Activated T-cell treated with anti-CD3 and anti-CD28 coated beads, Interleukin-2, amount 50 U/mL, for 72 hours (primary cell): ENCODE results near the gene PPM1L. TPM values are rescaled to one million over a fixed set of nuclear protein-coding genes. Genes with fewer than 3 reads are reported as not detected.
A peak's percentile ranks its signal among the peaks of the same experiment; 100 is the strongest.

Experiments used
- ATAC-seq, 2 donors: fragments of 150-1000 bp; cut with Tn5 transposase; replicated peaks in 1 of 2; 2 replicates each; pipeline ENCODE4 v1.10.0; 2021; ENCODE audit warnings: moderate library complexity in 2 of 2, mild to moderate bottlenecking in 1 of 2
- DNase-seq, 2 donors: peaks; one replicate each; pipeline ENCODE4 v3.0.0; 2021 to 2022; ENCODE audit warnings: mixed read lengths in 1 of 2
- H3K27ac Mint-ChIP-seq: one replicate; pipeline ENCODE4 v1.8.0; 2022; ENCODE audit warnings: mild to moderate bottlenecking, moderate library complexity, mixed read lengths
- H3K27me3 Mint-ChIP-seq: one replicate; pipeline ENCODE4 v1.8.0; 2022; ENCODE audit warnings: low read depth, mixed read lengths
- H3K36me3 Mint-ChIP-seq, 2 donors: one replicate each; pipeline ENCODE4 v1.8.0; 2022; ENCODE audit warnings: mixed read lengths in 2 of 2, mild to moderate bottlenecking in 1 of 2; ENCODE audit not compliant: insufficient read depth in 2 of 2
- H3K4me1 Mint-ChIP-seq: one replicate; pipeline ENCODE4 v1.8.0; 2022; ENCODE audit warnings: low read depth, mixed read lengths
- H3K4me3 Mint-ChIP-seq, 2 donors: one replicate each; pipeline ENCODE4 v1.8.0; 2022; ENCODE audit warnings: mild to moderate bottlenecking in 2 of 2, mixed read lengths in 2 of 2, moderate library complexity in 2 of 2
- H3K9me3 Mint-ChIP-seq, 2 donors: one replicate each; pipeline ENCODE4 v1.8.0; 2022; ENCODE audit warnings: mixed read lengths in 2 of 2
- total RNA-seq, 2 donors: library from RNA; stranded (reverse); gene quantifications; one replicate each; pipeline ENCODE4 v1.2.3, GENCODE V29; 2022

PPM1L gene
- total RNA-seq, 2 donors from 2014 or later = 6.4 to 7.8 TPM

DNA sequence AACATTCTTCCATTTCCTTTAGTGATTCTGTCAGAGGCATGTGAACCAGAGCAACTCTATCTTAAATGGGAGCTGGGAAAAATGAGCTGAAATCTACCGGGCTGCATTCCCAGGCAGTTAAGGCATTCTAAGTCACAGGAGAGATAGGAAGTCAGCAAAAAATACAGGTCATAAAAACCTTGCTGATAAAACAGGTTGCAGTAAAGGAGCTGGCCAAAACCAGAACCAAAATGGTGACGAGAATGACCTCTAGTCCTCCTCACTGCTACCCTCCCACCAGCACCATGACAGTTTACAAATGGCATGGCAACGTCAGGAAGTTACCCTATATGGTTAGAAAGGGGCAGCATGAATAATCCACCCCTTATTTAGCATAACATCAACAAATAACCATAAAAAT is 282.7 kb downstream of the PPM1L start:
- no peak for ATAC-seq
- Mint-ChIP-seq H3K27me3 (no peaks in the 10 kb centered on the region), H3K36me3 (peaks cover 0 to 2% of the 10 kb centered on the region in 2 donors), H3K9me3 (peaks cover 0 to 3% of the 10 kb centered on the region in 2 donors), H3K4me1 (peaks cover 18% of the 10 kb centered on the region), H3K4me3 (no peak overlapping the region), H3K27ac (no peak overlapping the region)
- no peak for DNase-seq

DNA sequence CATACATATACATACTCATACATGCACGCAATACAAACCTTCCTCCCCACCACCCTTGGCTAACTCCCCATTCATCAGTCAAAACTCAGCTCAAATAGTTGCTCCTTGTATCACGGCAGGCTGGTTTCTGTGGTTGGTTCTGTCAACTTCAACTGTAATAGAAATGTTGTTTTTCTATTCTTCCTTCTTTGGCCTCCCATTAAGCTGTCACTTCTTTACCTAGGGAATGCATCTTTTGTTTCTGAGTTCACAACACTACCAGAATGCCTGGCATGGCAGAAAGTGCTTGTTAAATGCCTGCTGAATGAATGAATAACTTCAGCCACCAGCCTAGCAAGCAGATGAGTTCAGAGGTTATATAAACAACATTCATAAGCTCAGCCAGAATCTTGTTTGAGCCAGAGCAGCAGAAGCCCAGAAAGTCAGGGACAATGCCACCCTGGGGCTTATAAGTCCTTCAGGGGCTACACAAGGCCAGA is 286.0 kb downstream of the PPM1L start:
- ATAC-seq (no peak), DNase-seq (no peak)
- Mint-ChIP-seq H3K27me3 (no peaks in the 10 kb centered on the region), H3K4me1 (no peaks in the 10 kb centered on the region), H3K27ac (no peak overlapping the region), H3K4me3 (no peak overlapping the region), H3K36me3 (peaks cover 4 to 8% of the 10 kb centered on the region in 2 donors), H3K9me3 (peaks cover 2 to 8% of the 10 kb centered on the region in 2 donors)

DNA sequence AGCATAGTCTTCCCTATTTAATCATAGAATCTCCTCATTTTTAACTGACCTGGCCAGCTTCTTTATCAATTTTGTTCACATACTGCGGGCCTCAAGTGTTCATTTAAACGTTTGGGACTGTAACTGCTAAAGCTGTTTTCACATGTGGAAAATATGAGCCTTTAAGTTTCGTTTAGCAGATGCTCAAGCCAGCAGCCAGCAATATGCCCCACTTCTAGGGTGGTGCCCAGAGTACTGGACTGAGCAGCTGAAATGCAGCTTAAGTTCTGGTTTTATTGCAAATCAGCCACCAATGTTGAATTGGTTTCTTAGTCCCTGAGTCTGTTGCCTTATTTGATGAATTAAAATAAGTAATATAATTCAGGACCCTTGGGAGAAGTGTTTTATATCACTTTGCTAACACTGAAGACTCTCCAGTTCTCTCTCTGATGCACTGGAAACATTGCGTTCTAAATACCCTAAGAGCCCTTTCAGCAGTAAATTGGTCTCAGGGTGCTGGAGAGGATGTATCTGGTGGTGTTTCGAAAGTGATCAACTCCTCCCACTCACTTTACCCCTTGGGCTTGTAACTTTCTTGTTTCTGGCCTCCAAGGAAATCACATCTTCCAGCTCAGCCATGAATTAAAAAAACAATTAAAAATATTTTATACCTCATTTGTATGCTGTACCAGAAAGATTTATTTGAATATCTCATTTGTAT is 287.5 kb downstream of the PPM1L start:
- no peak overlapping the region for H3K27ac Mint-ChIP-seq
- no peaks in the 10 kb centered on the region for H3K27me3 Mint-ChIP-seq
- ATAC-seq (no peak), DNase-seq (no peak)
- H3K9me3 Mint-ChIP-seq = peaks cover 2 to 10% of the 10 kb centered on the region in 2 donors
- H3K4me1 Mint-ChIP-seq = no peaks in the 10 kb centered on the region
- H3K4me3 Mint-ChIP-seq = no peak overlapping the region
- H3K36me3 Mint-ChIP-seq = peaks cover 4 to 8% of the 10 kb centered on the region in 2 donors

DNA sequence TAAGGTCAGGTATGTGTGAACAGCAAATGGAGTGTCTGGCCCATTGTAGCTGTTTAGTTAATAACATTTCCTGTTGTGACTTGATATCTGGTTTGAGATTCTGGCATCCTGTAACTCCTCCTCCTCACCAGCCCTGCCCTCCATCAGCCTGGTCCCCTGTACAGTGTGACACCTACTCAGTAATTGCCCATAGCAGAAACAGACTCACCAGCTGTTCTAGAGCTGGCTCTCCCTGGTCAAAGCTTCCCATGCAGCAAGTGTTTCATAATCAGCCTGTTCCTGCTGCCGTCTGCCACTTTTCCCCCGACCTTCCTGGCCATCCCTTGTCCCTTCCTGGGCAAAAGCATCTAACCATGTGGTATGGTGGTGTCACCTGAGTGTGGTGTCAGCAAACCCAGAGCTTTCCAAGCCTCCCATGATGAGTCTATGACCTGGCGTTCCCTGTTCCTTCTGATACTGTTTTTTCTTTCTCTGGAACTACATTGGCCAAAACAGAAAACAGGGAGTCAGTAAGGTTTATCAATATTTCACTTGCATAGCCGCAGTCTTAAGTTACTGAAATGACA is 293.7 kb downstream of the PPM1L start:
- Mint-ChIP-seq H3K4me3 (no peak overlapping the region), H3K36me3 (peaks cover 2 to 8% of the 10 kb centered on the region in 2 donors), H3K27ac (no peak overlapping the region), H3K4me1 (peaks cover 8% of the 10 kb centered on the region), H3K9me3 (peaks cover 2 to 7% of the 10 kb centered on the region in 2 donors), H3K27me3 (no peaks in the 10 kb centered on the region)
- DNase-seq = no peak
- no peak for ATAC-seq

DNA sequence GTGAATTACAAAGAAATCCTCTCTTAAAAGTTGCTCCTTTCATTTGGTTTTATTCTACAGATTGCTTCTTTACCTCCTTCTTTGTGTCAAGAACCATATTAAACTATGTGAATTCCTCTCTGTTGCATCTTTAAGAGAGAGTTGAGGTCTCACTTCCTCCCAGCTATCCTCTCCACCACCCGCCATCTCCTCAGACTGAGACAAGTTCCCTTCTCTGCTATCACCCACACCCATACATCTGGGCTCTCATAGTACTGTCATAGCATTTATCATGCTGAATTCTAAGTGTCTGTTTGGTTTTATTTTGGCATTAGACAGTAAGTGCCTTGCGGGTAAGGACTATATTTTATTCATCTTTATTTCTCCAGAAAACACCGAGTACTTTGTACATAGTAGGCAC is 294.9 kb downstream of the PPM1L start:
- Mint-ChIP-seq H3K27ac (no peak overlapping the region), H3K27me3 (no peaks in the 10 kb centered on the region), H3K36me3 (peaks cover 0 to 1% of the 10 kb centered on the region in 2 donors), H3K9me3 (peaks cover 0 to 2% of the 10 kb centered on the region in 2 donors), H3K4me1 (peaks cover 8% of the 10 kb centered on the region), H3K4me3 (no peak overlapping the region)
- no peak for ATAC-seq
- no peak for DNase-seq

DNA sequence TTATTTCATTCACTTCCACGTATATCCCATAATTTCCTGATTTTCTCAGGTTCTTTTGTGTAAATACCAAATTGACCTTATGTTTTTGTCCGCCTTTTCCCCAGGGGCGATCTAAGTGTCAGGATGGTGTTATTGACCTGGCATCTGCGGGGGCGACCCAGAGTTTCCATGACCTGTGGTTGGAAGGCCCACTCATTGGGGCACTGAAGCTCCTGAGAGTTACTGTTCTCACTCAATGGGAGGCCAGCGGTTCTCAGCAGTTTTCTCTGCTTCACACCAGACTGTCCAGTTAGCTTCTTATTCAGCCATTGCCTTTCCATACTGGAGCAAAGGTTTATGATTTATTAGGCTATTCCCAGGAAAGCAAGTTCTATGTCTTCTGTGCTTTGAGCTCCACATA is 295.8 kb downstream of the PPM1L start:
- H3K36me3 Mint-ChIP-seq = peaks cover 0 to under 1% of the 10 kb centered on the region in 2 donors
- no peak overlapping the region for H3K27ac Mint-ChIP-seq
- DNase-seq (no peak), ATAC-seq (no peak)
- peaks cover 8% of the 10 kb centered on the region for H3K4me1 Mint-ChIP-seq
- H3K4me3 Mint-ChIP-seq = no peak overlapping the region
- peaks cover 0 to 2% of the 10 kb centered on the region in 2 donors for H3K9me3 Mint-ChIP-seq
- no peaks in the 10 kb centered on the region for H3K27me3 Mint-ChIP-seq

DNA sequence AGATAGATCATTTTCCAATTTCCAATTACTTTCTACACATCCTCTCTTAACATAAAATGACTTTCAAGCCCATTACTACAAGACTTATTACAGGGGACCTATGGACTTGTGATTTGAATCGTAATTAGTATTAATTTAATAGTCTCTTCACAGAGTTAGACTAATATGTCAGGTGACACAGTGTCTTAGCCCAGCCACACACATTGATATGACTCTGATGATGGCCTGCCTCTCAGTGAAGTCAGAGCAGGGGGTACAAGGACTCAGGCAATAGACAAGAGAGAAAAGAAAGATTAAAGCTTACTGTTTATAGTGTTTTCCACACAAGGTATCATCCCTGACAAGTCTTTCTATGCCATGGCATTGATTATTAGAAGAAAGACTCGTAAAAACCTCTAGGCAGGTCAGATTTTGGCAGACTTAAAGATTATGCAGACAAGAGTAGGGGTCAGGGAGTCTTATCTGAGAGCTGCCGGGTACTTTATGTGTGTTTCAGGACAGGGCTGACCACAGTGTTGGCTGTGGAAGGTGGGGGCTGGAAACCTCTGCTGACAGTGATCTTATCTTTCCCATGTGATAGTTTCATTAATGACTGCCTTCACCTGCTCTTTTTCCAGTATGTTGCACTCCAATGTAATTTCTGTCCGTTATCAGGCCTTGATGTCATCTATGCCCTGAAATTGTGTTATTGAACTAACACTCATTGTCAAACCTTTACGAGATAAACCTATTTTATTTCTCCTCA is 299.0 kb downstream of the PPM1L start:
- peaks cover 2% of the 10 kb centered on the region for H3K4me1 Mint-ChIP-seq

DNA sequence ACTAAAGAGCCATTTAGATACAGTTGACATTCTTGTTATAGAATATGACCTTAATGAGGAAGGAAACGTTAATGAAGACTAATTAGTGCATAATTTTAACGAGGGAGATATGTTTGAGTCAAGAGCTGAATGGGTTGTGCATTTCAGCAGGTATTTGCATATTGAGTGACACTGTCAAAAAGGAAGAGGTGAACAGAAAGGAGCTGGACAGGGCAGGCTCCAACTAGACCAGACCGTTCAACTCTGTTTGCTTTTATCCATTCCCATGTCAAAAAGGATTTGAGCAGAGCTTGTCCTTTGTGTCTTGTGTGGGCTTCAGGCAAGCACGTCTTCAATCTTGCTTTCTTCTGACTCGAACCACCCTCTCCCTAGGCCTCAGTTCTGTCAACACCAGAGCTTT is 308.4 kb downstream of the PPM1L start:
- Mint-ChIP-seq H3K9me3 (no peaks in the 10 kb centered on the region), H3K27me3 (peaks cover 6% of the 10 kb centered on the region), H3K27ac (no peak overlapping the region), H3K36me3 (no peaks in the 10 kb centered on the region), H3K4me1 (peaks cover 2% of the 10 kb centered on the region), H3K4me3 (no peak overlapping the region)
- DNase-seq (no peak), ATAC-seq (no peak)

More for the DNA sequence above, 299.0 kb downstream of the PPM1L start:
- no peaks in the 10 kb centered on the region for H3K36me3 Mint-ChIP-seq
- no peaks in the 10 kb centered on the region for H3K9me3 Mint-ChIP-seq
- peaks cover 3% of the 10 kb centered on the region for H3K27me3 Mint-ChIP-seq
- ATAC-seq = no peak
- DNase-seq = no peak
- H3K27ac Mint-ChIP-seq = no peak overlapping the region
- no peak overlapping the region for H3K4me3 Mint-ChIP-seq

DNA sequence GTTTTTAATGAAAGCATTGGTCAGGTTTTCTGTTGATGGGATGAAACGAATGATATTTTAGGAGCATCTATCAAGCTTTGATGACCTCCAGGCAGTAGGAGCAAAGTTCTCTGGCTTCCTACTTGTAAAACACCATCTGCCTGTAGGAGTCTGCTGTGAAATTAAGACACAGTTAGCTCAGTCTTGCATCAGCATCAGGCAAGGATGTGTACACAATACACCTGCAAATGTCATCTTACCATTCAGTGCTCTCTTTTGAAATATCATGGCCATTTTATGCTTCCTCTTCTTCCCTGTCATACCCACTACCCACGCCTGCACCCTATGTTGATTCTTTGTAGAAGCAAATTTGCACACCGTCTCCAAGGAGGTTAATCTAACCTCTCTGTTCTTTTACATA is 310.9 kb downstream of the PPM1L start:
- no peaks in the 10 kb centered on the region for H3K27me3 Mint-ChIP-seq
- DNase-seq (no peak), ATAC-seq (no peak)
- peaks cover 18% of the 10 kb centered on the region for H3K4me1 Mint-ChIP-seq
- no peaks in the 10 kb centered on the region for H3K36me3 Mint-ChIP-seq
- H3K9me3 Mint-ChIP-seq = no peaks in the 10 kb centered on the region
- no peak overlapping the region for H3K27ac Mint-ChIP-seq
- no peak overlapping the region for H3K4me3 Mint-ChIP-seq

DNA sequence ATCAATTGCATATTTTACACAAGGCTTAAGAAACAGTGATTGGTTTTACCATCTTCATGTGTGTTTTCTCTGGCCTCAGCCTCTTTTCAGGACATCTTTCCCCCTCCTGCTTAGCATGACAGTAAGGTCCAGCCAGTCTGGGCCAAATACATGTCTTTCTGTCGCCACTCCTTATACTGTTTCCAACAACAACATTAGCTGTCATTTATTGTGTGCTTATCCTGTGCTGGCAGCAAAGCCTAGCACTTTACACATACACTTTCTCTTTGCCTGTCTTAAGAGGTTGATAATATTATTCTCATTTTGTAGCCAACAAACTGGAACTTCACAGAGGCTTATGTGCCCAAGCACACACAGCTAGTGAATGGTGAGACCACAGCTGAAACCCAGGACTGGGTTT is 311.3 kb downstream of the PPM1L start:
- no peaks in the 10 kb centered on the region for H3K27me3 Mint-ChIP-seq
- H3K4me3 Mint-ChIP-seq = no peak overlapping the region
- DNase-seq = no peak
- no peak for ATAC-seq
- peaks cover 21% of the 10 kb centered on the region for H3K4me1 Mint-ChIP-seq
- no peaks in the 10 kb centered on the region for H3K36me3 Mint-ChIP-seq
- no peak overlapping the region for H3K27ac Mint-ChIP-seq
- H3K9me3 Mint-ChIP-seq = no peaks in the 10 kb centered on the region

DNA sequence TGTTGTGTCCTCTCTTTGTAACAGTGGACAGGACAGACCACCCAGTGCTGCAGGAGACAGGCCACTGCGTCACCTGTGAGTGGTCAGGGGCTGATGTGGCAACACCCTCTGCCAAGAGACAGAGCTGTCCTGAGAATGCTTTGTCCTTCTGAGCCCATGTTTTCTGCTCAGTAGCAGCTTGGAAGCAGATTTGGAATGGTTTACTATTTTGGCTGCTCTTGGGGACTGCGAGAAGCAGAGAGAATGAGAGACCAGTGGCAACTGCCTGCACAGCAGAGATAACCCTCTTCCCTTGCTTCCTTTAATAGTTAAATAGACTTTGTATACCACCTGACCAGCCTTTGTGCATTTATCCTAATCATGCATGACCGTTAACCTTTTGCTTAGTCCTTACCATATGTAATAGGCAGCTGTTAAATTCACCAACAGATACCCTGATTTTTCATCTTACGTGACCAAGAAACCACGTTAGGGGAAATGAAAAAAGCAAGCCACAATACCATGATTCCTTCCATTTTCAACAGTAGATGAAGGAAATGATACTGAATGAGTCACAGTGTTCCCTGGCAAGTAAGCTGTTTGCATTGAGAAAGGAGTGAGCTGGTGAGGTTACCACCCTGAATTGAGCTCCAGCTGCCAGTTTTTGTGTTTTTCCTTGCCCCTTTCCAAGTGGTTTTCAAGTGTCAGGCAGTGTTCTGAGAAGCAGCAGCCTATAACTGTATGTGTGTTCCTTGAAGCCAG is 313.6 kb downstream of the PPM1L start:
- DNase-seq (no peak), ATAC-seq (peak; percentile 58 to 64)
- H3K4me1 Mint-ChIP-seq = peaks cover 28% of the 10 kb centered on the region
- H3K27ac Mint-ChIP-seq = peak overlapping the region; percentile 52
- H3K36me3 Mint-ChIP-seq = no peaks in the 10 kb centered on the region
- no peaks in the 10 kb centered on the region for H3K9me3 Mint-ChIP-seq
- peaks cover 7% of the 10 kb centered on the region for H3K27me3 Mint-ChIP-seq
- peak overlapping the region in 1 of 2 donors; percentile 21 for H3K4me3 Mint-ChIP-seq

DNA sequence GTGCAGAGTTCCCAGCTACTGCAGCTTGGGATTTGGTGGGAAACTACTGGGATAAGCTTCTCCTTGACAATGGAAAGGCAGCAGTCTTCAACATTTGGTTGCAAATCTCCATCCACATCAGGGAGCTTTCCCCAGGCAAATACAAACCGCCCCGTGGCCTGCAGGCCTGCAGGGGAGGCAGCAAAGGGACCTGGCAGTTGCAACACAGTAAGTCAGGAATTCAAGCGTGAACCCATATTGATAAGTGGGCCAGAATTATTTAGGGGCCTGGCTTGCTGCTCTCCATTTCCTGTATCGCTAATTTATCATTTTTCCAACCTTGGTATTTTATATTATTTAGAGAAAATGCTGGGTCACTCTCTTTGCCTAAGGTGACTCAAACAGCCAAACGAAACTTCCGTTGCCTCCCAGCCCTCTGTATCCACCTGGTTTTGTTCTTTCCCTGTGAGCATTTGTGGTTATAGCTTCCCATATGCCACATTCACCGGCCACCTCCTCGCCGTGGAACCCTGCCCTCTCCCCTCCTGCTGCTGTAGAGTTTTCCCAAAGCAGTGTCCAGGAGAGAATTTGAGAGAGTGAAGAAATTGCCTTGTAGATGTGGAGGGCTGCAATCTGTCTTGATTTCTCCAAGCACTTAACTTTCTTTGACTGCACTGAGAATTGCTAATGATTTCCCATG is 314.4 kb downstream of the PPM1L start:
- DNase-seq (no peak), ATAC-seq (no peak)
- H3K4me3 Mint-ChIP-seq = no peak overlapping the region
- no peaks in the 10 kb centered on the region for H3K36me3 Mint-ChIP-seq
- peaks cover 28% of the 10 kb centered on the region for H3K4me1 Mint-ChIP-seq
- H3K27me3 Mint-ChIP-seq = peaks cover 11% of the 10 kb centered on the region
- H3K27ac Mint-ChIP-seq = no peak overlapping the region
- H3K9me3 Mint-ChIP-seq = no peaks in the 10 kb centered on the region
